Stimulated activated CD4-positive, alpha-beta T cell treated with anti-CD3 and anti-CD28 coated beads, Interleukin-2, amount 100 ng/mL, for 48 hours (primary cell): Measurements from ENCODE around the gene INTS1.

Experiments
- DNase-seq, 2 donors: peaks; one replicate each; pipeline ENCODE4 v3.0.0-alpha.2; 2020

The INTS1 gene

DNA sequence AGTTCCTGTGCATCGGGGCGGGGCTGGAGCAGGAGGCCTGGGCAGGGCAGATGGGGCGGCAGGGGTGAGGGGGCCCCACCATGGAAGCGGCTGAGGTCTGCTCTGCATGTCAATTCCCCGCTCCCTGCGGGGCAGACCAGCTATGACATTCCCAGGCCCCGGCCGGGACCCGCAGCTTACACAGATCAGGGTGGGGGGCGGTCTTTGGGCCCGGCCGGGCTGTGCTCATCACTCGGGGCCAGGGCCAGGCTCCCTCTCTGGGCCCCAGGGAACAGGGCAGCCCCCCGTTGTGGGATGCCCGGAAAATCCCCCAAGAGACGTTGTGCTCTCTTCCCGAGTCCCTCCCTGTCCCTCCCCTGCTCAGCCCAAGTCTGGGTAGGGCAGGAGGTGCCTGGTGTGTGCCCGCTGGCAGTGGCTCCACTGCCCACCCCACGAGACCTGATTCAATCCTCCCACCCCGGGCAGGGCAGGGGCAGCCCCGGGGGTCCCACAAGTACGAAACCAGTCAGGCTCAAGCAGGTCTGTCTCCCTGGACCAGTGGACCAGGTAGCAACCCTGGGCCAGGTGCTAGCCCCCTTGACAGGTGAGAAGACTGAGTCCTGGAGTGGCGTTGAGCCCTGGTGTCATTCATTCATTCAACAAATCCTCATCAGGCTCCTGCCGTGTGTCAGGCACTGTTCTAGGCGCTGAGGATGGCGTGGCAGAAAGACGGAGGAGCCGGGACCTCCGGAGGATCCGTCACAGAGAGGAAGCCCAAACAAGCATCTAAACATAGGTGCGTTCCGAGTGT lies 73.9 kb downstream of the INTS1 start:
- no peak for DNase-seq

DNA sequence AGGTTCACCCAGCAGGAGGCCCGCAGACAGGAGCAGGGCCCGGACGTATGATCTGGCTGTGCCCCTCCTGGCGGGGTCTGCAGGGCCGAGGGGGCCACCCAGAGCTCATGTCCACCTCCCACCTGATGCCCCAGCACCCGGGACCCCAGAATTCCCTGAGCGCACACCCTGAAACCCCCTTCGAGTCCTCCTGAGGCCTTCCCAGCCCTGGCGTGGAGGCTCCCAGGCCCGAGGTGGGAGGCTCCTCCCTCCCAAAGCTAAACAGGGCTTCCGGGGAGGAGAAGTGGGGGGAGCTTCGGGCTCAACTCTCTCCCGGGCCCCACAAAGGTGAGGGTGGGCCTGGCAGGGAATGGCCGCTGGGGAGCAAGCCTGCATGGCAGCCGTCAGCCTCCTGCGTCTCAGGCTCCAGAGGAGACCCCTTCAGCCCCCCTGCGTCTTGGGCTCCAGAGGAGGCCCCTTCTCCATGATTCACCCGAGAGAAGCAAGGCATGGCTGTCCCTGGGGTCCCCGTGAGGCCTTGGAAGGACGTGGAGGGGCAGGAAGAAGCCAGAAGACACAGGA lies 75.2 kb downstream of the INTS1 start:
- DNase-seq: no peak

DNA sequence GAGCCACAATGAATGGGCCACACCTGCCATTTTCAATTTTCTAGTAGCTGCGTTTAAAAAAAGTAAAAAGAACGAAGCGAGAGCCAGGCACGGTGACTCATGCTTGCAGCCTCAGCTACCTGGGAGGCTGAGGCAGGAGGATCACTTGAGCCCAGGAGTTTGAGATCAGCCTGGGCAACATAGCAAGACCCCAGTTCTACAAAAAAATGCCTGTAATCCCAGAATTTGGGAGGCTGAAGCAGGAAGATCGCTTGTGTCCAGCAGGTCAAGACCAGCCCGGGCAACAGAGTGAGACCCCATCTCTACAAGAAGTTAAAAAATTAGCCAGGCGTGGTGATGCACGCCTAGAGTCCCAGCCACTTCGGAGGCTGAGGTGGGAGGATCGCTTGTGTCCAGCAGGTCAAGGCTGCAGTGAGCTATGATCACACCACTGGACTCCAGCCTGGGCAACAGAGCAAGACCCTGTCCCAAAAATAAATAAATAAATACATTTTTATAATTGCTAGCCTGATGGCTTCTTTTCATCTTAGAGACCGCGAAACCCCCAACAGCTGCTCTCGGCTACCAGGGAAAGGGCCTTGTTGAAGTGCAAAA lies 77.0 kb downstream of the INTS1 start:
- no peak for DNase-seq

DNA sequence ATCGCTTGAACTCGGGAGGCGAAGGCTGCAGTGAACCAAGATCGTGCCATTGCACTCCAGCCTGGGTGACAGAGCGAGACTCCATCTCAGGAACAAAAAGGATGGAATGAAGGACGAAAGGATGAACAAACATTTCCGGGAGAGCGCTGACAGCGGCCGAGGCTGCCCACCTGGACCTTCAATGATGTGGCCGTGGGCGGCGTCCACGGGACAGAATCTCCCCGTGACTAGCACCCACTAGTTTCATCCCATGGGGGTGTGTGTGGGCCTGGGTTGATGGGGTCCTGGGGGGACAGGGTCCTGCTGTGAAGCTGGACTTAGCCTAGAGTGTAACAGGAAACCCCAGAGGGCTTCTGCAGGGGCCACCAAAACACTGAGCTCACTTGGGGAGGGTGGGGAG lies 77.7 kb downstream of the INTS1 start:
- no peak for DNase-seq

DNA sequence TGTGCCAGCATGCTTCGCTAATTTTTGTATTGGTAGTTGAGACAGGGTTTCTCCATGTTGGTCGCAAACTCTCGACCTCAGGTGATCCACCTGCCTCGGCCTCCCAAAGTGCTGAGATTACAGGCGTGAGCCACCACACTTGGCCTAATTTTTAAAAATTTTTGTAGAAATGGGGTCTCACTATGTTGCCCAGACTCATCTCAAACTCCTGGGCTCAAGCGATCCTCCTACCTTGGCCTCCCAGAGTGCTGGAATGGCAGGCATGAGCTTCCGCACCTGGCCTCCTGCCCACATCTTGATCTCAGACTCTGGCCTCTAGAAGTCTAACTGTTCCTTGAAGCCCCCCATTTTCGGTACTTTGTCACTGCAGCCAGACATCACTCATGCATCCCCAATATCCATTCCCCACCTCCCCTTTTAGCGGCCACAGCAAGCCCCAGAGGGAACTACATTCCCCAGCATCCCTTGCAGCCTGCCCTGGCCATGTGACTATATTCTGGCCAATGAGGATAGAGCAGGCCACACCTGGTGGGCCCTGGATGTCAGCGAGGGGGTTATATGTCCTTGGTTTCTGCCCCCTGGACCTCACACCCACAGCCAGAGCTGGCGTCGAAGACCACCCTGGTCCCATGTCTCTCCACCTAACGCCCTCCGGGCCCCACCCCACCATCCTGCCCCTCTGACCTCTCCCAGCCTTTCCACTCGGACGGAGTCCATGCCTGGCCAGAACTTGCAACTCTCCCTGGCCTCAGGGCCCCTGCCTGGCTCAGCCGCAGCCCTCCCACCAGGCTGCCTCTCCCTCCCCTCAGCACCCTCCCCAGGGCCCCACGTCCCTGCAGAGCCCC lies 78.7 kb downstream of the INTS1 start:
- DNase-seq: no peak

DNA sequence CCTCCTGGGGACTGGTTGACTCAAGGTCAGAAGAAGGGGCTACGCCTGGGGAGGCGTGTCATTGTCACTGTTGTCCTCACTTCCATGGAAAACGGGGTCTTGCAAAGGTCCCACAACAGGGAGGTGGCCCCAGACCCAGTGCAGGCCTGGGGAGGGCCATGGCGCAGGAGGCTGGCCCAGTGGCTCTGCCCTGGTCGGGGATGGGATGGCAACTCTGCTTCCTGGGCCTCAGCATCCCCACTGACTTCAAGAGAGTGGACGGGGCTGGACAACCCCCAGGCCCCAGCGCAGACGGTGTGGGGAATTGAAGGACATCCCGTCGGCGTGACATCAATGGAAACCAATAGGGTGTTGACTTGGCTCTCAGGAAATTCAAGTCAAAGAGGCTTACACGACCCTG lies 80.1 kb downstream of the INTS1 start:
- DNase-seq: no peak

DNA sequence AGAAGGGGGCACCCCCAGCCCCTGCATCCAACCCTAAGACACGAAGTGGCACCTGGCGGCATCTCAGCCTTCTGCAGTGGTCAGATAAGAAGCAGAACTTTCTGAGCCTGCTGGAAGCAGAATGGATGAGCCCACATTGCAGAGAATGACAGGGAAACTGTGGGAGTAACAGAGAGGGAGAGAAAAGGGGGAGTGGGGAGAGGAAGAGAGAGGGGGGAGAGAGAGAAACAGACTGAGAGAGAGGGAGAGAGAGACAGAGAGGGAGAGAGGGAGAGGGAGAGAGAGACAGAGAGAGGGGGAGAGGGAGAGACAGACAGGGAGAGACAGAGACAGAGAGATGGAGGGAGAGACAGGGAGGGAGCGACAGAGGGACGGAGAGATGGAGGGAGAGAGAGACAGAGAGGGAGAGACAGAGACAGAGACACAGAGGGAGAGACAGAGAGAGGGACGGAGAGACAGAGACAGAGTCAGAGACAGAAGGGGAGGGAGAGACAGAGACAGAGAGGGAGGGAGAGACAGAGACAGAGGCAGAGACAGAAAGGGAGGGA lies 80.9 kb downstream of the INTS1 start:
- no peak for DNase-seq

DNA sequence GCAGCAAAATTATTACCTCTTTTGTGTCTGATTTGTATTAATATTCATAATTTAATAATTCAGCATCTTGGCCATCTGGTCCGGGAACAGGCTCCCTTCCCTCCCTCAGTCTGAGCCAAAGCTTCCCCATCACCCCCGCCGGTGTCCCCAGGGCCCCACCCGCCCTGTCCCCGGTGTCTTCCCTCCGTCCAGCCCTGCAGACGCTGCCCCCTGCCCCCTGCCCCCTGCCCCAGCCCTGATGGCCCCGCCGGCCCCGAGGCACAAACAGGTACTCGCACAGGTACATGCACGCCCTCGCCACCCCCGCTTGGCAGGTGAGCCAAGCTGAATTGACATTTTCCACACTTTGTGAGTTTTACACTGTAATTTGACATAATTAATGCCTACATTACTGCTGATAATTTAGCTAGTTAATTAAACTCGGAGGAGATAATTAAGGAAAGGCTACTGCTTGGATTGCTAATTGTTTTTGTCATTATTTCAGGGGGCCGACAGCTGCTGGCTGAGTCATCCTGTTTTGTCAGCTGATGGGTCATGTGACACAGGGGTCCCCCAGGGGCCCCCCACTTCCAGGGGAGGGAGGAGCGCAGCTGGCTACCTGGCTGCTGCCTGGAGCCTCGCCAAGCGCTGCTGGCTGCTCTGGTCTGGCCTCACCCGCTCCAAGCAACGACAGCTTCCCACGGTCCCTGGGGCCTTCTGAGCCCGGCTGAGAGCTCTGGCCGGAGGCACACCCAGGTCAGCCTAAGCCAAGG lies 81.5 kb downstream of the INTS1 start:
- DNase-seq: no peak

DNA sequence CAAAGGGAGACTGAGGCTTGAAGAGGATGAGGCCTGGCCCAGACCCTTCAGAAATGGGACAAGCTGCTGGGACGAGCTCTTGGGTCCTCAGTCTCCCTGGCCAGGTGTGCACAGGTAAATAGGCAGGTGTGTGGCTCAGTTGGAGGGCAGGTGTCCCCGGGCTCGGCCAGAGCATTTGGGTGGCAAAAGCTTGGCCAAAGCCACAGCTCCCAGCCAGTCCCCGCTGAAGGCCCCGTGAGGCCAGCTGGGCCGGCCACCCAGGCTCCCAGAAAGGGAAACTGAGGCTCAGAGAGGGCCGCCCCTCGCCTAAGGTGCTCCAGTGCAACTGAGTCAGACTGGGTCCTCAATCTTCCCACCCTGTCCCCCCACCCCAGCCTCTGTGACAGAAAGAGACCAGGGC lies 82.2 kb downstream of the INTS1 start:
- DNase-seq: no peak

DNA sequence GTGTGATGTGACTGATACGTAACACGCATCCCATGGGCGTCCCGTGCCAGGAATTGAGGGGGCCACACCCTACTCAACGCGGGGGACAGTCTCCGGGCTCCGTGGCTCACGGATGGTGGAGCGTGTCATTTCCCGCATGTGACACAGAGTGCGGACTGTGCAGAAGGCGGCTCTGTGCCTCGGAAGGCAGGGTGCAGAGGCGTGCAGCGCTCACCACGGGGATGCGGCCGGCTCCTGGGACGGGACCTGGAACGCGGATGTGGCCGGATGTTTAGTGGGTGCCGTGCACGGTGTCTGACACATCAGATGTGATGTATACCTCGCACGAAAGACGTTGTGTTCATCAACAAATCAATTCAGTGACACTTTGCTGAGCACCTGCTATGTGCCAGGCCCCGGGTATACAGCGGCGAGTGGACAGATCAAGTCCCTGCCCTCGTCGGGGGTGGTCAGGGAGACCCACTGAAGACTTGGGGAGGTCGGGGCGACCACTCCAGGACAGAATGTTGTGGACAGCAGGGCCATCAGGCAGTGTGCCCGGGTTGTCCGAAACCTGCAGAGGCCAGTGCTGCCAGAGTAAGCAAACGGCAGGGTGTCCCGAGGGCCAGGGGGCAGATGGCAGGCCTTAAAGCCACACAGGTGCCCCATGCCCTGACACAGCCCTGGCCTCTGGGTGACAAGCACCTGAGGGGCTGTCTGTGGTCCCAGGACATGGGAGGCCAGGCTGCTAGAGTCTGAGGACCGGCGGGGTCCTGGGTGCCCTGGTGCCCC lies 83.0 kb downstream of the INTS1 start:
- no peak for DNase-seq
